Type B pancreatic cell (in vitro differentiated cells): ENCODE results near the gene CLPX. TPM values are rescaled to one million over a fixed set of nuclear protein-coding genes. Genes with fewer than 3 reads are reported as not detected.

ENCODE experiments used
- DNase-seq: peaks from one replicate; pipeline ENCODE4 v3.0.0; 2021; ENCODE audit warnings: mixed read lengths; ENCODE audit not compliant: unreplicated experiment; ENCODE audit errors: extremely low spot score
- H3K27ac Mint-ChIP-seq: 2 replicates; pipeline ENCODE4 v1.8.0; 2021; ENCODE audit warnings: mild to moderate bottlenecking, mixed read lengths
- H3K27me3 Mint-ChIP-seq: 2 replicates; pipeline ENCODE4 v1.8.0; 2021; ENCODE audit warnings: mixed read lengths
- H3K36me3 Mint-ChIP-seq: 2 replicates; pipeline ENCODE4 v1.8.0; 2021; ENCODE audit warnings: mixed read lengths
- H3K4me1 Mint-ChIP-seq: one replicate; pipeline ENCODE4 v1.8.0; 2021; ENCODE audit warnings: mixed read lengths; ENCODE audit not compliant: unreplicated experiment
- H3K4me3 Mint-ChIP-seq: 2 replicates; pipeline ENCODE4 v1.8.0; 2021; ENCODE audit warnings: mild to moderate bottlenecking, mixed read lengths
- H3K9me3 Mint-ChIP-seq: 2 replicates; pipeline ENCODE4 v1.8.0; 2021; ENCODE audit warnings: mixed read lengths
- CTCF ChIP-seq: fragments of 200-600 bp; sonication (generic); conservative IDR thresholded peaks from 2 replicates; pipeline ENCODE4 v1.5.0; 2021; ENCODE audit warnings: antibody characterized with exemption, mild to moderate bottlenecking
- total RNA-seq: library from RNA; stranded (reverse); gene quantifications from 2 replicates; pipeline ENCODE4 v1.2.1, GENCODE V29; 2021; ENCODE audit warnings: low replicate concordance

Gene CLPX
- total RNA-seq, 1 donor from 2014 or later = 55.1 TPM

- no peaks in the 10 kb centered on the region for H3K36me3 Mint-ChIP-seq
- no peak overlapping the region for H3K4me3 Mint-ChIP-seq
- peaks cover 18% of the 10 kb centered on the region for H3K4me1 Mint-ChIP-seq
- no peak for DNase-seq
- no peaks in the 10 kb centered on the region for H3K9me3 Mint-ChIP-seq
- no peak overlapping the region for H3K27ac Mint-ChIP-seq
- no peak for TF ChIP-seq CTCF
- no peaks in the 10 kb centered on the region for H3K27me3 Mint-ChIP-seq
These were observed 20.0 kb upstream of the CLPX start for GRCh38 chr15:65204931-65205660.

GRCh38 chr15:65204236-65204930 is 19.2 kb upstream of the CLPX start:
- H3K36me3 Mint-ChIP-seq = no peaks in the 10 kb centered on the region
- peaks cover 11% of the 10 kb centered on the region for H3K4me1 Mint-ChIP-seq
- H3K27ac Mint-ChIP-seq = no peak overlapping the region
- no peak for TF ChIP-seq CTCF
- no peak overlapping the region for H3K4me3 Mint-ChIP-seq
- H3K27me3 Mint-ChIP-seq = no peaks in the 10 kb centered on the region
- DNase-seq = no peak
- no peaks in the 10 kb centered on the region for H3K9me3 Mint-ChIP-seq

GRCh38 chr15:65201918-65202317 is 16.8 kb upstream of the CLPX start:
- Mint-ChIP-seq H3K36me3 (no peaks in the 10 kb centered on the region), H3K4me1 (no peaks in the 10 kb centered on the region), H3K4me3 (no peak overlapping the region), H3K9me3 (no peaks in the 10 kb centered on the region), H3K27me3 (no peaks in the 10 kb centered on the region), H3K27ac (no peak overlapping the region)
- no peak for TF ChIP-seq CTCF
- DNase-seq = no peak

- Mint-ChIP-seq H3K27ac (no peak overlapping the region), H3K9me3 (no peaks in the 10 kb centered on the region), H3K4me3 (no peak overlapping the region), H3K4me1 (peaks cover 17% of the 10 kb centered on the region), H3K36me3 (no peaks in the 10 kb centered on the region), H3K27me3 (no peaks in the 10 kb centered on the region)
- no peak for TF ChIP-seq CTCF
- DNase-seq = no peak
These were observed 13.4 kb upstream of the CLPX start for GRCh38 chr15:65198571-65198970.

- no peaks in the 10 kb centered on the region for H3K36me3 Mint-ChIP-seq
- no peak overlapping the region for H3K4me3 Mint-ChIP-seq
- H3K27ac Mint-ChIP-seq = no peak overlapping the region
- H3K4me1 Mint-ChIP-seq = peaks cover 21% of the 10 kb centered on the region
- DNase-seq = no peak
- no peaks in the 10 kb centered on the region for H3K27me3 Mint-ChIP-seq
- no peaks in the 10 kb centered on the region for H3K9me3 Mint-ChIP-seq
- TF ChIP-seq CTCF = no peak
These were observed 12.1 kb upstream of the CLPX start for GRCh38 chr15:65197337-65197645.
